EH (cell line): Measurements from ENCODE around the gene PTPRH.
A peak's percentile ranks its signal among the peaks of the same experiment; 100 is the strongest.
"Not testable (repeated sequence)": the region's sequence is repeated elsewhere in the genome, so short reads cannot be mapped to it uniquely, and the experiment has no call there.

Experiments used
- DNase-seq: peaks from one replicate; pipeline ENCODE4 v3.0.0-alpha.2; 2015; ENCODE audit warnings: low read depth

Gene PTPRH

DNA sequence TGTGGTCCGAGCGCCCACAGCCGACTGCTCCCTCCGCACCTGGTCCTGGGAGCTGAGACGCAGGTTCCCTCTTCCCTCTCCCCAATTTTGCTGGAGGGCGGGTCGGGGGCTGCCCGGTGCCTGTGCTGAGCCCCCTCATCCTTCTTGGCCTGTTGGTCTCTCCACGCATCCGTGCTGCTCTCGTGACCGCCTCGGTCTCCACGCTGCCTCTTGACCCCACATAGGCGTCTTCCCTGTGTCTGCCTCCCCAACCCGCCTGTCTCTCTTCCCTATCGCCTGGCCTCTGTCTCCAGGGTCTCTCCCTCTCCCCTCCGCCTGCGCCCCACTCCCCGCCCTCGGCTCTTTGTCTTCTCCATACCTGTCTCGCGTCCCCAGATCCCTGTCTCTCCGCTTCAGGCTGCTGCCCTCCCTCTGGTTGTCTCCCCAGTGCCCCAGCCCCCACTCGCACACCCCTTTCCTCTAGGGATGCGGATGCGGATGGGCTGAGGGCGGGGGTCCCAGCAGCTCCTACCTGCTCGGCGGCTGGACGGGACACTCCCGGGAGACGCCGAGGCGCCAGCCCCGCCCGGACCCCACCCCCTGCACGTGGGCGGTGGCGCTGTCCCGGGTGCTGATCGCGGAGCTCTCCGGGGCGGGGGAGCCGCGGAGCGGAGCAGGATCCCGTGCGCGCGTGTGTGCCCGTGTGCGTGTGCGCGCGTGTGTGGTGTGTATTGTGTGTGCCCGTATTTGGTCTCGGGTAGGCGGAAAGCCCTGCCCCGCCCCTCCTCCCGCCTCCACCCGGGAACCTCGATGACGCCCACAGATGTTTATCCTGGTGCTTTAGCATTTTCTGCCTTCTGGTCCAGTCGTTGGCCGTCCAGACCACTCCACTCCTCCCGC is 29.5 kb downstream of the PTPRH start, which contains the start of gene SYT5:
Gene SYT5, minus strand, starts transcription at position 684 of the 879 bp plus-strand sequence. CDS start 1,248 bp downstream, outside the sequence.
- peak; percentile 46 for DNase-seq

DNA sequence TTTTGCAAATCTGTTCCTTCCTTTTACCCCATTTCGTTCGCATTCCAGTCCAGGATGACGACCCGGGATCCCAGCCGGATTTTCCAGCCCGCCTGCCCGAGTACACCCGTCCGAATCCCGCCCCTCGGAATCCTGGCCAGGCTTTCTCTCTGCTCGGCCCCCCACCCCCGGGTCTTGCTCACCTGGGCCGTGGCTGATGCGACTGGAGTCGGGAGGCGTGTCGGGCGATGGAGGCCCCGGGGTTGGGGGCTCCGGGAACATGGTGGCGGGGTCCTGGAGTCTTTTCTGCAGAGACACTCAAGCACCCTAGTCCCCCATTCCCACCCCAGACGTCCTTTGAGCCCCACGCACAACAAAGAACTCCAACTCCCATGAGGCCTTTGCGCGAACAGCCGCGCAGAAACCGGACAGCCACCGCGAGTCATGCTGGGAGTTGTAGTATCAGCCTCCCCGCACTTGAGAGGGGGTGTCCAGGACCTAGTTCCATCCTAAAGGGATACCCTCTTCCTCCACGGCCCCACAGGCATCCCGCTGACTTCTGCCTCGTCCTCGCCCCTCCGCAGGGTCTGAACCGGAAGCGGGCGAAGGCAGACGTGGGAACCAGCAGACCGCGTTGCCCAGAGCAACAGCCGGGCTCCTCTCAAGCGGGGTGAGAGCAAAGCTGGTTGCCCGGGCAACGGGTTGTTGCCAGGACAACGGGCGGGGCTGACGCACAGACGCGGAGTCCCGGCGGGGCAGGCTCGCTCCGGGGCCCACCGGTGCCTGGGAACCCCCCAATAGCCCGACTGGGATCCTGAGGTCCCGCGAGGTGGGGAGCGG is 30.3 kb downstream of the PTPRH start:
- peak; percentile 88 for DNase-seq

DNA sequence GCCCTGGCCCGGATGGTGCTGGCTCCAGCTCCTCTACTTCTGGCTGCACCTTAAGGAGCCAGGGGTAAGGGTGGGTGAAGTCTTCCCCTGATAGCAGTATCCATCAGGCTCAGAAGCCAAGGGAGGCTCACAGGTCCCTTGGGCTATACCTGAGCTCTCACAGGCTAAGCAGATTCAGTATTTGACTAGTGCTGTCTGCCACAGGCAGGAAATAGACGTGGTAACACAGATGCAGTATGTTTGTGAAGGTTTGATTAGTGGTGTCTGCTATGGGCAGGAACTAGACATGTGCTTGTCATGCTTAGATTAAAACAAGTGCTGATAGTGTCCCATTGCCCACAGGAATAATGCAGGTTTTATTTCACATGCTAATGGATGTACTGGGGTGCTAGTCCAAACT is 33.2 kb downstream of the PTPRH start:
- DNase-seq = no peak

DNA sequence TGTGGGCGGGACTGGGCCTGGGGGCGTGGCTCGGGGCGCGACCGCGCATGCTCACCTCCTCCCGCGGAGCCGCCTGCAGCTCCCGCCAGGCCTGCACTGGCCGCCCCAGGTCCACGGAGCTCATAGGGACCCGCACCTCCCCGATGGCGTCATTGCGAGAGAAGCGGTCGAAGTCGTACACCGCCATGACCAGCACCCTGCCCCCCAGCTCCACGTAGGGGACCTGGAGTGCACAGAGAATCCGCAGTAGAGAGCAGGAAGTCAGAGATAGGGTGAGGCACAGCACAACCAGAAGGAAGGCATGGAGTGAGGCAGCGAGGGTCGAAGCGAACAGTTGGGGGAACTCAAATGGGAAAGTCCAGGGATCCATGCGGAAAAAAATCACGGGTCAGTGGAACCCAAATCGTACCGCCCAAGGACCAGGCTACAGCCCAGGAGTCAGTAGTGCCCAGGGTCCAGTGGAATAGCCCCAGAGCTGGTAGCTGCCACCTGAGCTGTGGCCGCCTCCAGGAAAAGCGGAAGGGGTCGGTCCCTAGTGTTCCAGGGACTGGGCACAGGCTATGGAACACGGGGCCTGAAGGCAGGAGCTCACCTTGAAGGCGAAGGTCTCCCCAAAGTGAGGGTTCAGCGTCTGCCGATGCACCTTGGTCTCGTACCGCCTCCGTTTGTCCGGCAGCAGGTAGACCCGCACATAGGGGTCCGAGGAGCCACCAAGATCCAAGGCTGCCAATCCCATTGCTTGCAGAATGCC is 34.0 kb downstream of the PTPRH start:
- no peak for DNase-seq

DNA sequence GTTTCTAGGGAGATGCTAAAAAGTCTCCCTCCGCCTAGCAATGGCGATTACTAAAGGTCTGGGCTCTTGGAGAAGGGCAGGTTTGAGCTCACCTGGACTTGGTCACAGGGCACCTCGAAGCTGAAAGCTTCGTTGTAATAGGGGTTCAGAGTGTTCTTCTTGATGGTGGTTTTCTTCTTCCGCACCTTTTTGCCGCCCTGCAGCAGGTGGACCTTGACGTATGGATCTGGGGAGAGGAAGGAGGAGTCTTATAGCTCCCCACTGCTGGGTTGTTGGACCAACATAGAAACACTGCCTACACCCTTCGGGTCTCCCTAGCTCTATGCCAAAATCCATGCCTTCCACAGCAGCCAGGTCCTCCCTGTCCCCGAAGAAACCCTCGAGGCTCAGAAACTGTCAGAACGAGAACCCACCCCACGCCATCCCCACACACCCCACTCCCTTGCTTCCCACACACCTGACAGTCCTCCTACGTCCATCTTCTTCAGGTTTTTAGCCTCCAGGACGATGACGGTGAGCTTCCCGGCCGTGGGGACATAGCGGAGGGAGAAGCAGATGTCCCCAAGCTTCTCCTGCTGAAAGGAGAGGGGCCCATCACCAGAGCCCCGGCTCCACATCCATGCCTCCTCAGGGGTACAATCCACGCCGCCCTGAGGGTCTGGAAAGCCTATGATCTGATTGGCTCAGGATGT is 34.7 kb downstream of the PTPRH start:
- no peak for DNase-seq

DNA sequence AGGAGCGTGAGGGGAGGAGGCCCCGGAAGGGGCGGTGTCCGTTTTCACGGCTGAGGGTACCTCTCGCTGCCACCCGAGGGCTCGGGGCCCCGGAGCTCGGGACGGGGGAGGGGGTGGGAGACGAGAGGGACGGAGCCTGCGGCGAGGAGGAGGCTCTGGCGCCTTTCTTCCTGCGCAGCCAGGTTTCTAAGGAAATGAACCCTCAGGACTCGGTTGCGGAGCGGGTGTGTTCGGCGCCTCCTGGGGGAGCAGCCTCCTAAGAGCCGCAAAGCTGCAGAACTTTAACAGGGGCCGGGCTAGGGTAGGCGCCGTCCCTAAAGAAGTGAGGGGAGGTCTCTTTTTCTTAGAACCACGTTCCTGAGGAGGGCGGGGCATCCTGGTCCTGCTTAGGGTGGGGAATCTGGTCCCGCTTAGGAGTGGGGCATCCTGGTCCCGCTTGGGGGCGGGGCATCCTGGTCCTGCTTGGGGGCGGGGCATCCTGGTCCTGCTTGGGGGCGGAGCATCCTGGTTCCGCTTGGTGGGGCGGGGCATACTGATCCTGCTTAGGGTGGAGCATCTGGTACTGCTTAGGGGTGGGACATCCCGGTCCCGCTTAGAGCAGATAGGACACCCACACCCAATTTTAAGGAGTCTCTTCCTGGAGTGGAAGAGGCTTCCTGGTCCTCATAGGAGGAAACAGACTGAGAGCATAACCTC is 35.4 kb downstream of the PTPRH start:
- DNase-seq = peak; percentile 92

DNA sequence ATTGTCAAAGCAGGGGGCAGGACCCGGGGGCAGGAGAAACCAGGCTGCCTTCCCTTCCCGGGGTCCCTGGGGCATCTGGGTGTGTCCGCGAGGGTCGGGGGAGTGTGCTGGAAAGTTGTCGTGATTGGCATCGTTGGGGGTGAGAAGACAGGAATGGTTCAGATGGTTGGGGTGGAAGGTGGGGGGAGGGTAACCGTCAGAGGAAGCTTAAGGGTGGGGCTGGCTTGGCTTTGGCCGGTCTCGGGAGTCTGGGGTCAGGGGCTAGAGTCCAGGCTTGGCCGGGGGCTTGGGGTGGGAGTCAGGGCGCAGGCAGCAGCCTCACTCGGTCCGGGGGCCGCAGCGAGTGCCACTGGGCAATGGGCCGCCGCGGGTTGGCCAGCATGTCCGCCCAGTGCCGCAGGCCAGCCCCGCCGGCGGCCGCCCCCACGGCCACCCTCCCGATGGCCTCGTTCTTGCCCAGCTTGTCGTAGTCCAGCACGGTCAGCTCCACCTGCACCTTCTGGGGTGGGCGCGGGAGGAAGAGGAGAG is 36.1 kb downstream of the PTPRH start:
- no peak for DNase-seq

DNA sequence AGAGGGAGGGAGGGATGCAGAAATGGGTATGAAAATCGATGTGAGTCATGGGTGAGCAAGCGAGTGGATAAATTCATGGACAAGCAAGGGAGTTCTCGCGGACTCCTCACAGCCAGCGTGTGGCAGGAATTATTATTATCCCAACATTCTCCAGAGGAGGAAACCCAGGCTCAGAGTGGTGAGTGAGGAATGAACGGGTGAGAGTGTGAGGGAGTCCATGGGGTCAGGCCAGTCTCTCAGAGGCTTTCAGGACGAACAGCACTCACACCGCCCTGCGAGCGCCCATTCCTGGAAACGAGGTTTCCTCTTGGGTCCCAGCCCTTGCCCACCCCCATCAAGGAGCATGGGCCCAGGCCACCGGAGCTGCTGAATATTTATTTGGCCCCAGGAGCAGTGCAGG is 36.6 kb downstream of the PTPRH start:
- DNase-seq = peak; percentile 89

DNA sequence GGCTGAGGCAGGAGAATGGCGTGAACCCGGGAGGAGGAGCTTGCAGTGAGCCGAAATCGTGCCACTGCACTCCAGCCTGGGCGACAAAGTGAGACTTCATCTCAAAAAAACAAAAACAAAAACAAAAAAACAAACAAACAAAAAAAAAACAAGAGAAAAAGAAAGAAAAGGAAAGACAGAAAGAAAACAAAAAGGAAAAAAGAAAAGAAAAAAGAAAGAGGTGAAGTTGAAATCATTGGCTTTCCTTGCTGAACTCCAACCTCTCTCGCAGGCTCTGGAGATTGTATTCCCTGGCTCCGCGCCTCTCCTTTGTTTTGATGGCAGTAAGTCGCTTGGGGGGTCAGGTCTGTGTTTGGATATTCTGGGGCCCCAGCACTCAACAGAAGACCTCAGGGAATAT is 37.0 kb downstream of the PTPRH start:
- DNase-seq = not testable (repeated sequence)

DNA sequence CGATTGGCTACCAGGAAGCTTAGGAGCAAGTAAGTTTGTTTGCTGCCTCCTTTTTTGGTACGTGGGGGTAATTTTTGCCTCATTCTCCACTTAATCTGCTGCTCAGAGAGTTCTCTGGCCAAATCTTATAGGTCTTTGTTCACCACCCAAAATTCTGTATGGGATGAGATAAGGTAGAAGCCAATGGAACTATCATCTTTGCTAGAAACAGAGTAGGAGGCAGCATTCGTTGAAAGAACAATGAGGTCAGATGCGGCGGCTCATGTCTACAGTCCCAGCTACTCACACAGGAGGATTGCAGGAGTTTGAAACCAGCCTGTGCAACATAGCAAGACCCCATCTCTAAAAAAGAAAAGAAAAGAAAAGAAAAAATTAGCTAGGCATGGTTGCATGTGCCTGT is 37.9 kb downstream of the PTPRH start:
- no peak for DNase-seq

DNA sequence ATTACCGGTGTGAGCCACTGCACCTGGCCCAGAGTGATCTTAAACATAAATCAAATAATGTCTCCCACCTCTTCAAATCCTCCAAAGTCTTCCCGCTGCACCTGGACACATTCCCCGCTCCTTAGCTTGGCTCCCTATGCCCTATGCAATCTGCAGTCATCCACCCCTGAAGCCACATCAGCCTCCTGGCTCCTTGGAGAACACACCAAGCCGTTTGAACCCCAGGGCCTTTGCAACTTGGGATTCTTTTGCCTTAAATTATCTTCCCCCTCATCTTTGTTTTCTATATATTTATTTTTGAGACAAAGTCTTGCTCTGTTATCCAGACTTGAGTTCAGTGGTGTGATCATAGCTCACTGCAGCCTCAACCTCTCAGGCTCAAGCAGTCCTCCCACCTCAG is 40.2 kb downstream of the PTPRH start:
- DNase-seq = no peak

DNA sequence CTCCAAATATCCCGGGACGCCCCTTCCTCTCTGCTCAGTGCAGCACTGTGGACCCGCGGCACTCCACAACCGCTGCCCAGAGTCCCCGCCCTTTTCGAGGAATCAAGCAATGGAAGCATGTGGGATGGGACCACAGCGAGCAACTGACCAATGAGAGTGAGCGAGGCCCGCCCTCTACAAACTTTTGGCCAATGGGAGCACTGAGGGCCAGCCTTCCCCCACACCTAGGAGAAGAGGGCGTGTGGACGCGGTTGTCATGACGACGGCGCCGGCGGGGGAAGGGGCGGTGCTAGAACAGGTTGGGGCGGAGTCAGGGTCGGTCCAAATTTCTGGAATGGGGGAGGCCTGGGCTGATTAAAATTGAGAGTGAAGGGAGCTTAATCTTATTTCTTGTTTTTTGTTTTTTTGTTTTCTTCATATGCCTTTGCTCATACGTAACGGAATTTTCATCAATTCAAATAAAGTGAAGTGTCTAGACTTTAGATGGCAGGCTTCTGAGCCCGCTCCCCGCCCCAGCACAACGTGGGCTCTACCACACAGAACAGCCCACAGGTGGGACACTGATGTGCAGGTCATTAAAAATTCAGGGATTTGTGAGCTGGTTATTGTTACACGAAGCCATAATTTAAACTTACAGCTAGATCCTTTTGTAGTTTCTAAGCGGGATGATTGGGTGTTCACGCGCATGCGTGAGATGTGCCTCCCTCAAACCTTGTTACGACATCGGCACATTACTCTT is 42.6 kb downstream of the PTPRH start, which contains the start of gene DNAAF3:
Gene DNAAF3, minus strand, starts transcription at position 84 of the 739 bp plus-strand sequence. CDS start 200 bp downstream, outside the sequence.
- peak; percentile 99 for DNase-seq

DNA sequence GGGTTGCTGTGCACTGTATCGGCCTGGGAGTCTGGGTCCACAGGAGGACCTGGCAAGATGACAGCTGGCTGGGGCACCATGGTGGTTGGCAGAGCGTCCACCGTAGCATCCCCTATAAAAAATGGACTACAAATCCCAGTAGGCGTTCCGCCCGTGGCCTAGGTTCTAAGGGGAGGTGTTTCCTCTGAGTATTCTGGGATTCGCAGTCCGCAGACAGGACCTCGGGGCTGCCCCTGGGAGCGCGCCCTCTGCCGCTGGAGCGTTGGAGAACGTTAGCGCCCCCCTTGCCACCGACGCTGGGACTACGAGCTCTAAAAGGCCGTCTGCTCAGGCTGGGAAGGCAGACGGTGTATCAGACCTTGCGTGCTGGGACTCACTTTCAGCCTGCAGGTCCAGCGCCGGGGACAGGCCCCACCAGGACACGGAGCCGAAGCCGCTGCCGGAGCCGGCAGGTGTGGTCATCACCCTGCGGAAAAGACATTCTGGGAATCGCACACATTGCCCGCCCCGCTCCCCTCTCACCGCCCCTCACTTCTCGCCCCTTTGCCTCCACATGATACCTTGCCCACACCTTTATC is 43.3 kb downstream of the PTPRH start:
- DNase-seq = peak; percentile 82

DNA sequence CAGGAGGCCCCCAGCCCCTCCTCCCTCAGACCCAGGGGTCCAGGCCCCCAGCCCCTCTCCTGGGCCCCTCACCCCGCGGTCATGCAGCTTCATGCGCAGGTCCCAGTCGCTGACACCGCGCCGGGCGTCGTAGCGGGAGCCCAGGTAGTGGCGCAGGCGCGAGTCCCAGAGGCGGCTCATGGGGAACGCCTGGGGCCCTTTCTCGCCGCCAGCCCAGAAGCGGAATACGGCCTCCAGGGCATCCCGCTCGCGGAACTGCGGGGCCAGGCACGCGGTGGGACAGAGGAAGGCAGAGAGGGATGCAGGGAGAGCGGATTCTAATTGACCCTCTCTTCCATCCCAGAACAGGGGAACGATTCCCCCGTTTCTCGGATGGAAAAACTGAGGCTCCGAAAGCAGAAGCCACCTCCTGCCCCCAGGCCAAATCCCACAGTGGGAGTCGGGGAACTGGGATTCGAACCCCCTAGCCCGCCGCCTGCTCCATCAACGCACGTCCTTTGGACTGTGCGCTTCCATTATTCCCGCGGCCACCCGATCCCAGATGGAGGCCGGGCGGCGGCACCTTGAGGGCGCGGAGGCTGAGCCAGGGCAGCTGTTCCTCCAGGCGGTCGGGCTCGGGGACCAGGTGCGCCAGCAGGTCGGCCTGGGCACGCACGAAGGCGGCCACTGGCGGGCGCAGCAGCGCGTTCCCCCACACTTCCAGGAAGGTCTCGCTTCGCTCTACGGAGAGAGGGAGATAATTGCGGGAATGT is 47.6 kb downstream of the PTPRH start:
- no peak for DNase-seq

DNA sequence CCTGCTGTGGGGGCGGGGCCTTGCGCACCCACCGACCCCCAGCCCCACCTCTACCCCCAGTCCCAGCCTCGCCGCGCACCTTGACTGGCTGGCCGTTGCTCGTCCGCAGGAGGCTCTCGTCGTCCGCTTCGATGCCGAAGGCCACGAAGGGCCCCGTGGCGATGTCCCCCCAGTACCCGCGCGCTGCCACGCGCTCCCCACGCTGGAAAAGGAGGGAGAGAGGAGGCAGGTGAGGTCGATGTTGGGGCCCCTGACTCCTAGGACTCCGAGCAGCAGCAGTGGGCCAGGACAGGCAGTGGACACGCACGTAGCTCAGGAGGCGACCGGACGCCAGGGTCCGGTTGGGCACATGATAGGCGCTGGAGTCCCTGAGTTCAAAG is 48.3 kb downstream of the PTPRH start:
- no peak for DNase-seq

DNA sequence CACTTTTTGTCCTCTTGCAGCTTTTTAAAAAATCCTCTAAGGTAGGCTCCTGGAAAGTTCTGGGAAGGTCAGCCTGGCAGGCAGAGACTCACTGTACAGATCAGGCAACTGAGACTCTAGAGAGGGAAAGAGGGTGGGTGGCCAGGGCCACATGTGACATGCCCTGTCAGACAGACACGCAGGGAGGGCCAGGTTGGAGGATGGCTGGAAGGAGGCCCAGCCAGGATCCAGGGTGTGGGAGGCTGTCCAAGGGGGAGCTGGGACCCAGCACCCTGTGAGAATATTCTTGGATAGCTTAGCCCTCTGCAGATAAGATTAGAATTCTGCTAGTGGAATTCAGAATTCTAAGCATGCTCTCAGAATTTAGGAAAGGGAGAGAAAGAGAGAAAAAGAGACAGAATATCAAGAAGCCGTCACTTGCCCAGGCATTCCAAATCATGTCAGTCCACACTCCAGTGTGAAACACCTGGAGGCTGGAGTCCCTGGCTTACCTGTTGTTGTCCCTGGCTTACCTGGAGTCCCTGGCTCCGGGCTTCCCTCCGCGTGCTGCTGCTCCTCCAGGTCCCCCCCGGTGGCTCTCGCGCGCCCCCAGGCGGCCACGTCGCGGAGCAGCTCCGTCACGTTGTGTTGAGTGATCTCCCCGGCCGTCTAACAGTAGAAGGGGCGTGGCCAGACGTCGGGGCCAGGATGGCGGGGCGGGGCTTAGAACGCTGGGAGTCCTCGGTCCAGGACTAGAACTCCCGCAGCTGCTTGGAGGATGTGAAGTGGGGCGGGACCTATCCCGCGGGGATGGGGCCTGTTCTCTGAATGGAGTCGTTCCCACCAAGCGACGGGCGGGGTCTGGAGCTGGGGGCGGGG is 48.9 kb downstream of the PTPRH start:
- peak; percentile 87 for DNase-seq

DNA sequence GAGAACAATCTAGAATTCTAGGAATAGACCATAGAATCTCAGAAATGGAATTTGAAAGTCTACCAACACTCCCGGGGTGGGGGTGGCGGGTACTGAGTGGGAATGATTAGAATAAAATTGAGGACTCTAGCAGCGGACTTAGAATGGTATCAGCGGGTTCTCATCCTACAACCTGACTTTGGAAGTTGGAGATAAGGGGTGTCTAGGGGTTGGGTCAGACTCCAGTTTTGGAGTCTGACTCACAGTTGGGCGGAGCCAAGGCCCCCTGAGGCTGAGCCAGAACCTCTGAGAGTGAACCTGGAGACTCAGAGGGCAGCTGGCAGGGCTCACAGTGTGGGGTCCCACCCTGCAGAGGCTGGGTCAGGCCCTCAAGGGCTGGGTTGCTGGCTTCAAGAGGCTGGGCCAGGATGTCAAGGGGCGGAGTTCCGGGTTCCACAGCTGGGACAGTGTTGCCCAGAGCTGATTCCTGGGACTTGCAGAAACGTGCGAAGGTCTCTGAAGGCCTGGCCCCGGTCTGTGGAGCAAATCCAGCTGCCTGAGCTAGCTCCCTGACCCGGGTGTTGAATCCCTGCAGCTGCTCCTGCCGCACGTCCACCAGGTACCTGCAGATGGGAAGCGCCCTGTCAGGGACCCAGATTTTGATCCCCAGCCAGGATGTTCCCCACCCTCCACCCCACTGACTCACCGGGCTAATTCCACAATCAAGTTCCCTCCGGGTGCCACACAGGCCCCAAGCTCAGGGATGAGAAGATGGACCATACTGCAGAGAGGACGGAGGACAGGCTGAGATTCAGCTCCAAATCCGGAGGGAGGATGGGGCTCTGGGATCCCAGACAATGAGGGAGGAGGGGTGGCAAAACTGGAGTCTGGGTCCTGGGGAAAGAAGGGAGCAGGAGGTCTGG is 50.2 kb downstream of the PTPRH start:
- peak; percentile 59 for DNase-seq
